ENCODE data around the gene PNKD.

The PNKD gene

GRCh38 chr2:218236829-218237228 is 33.5 kb upstream of the PNKD start:
- Histone ChIP-seq H3K4me3 (replicated peaks; ENCODE audit: insufficient read depth, low read length) (no peak overlapping the region), H3K27ac (replicated peaks) (no peak overlapping the region), H3K27me3 (ENCODE audit: insufficient read depth, poor library complexity, severe bottlenecking) (no peaks in the 10 kb centered on the region)
- TF ChIP-seq SPI1 (IDR thresholded peaks at IDR 0.05; ENCODE audit: borderline replicate concordance, low read depth) (no peak), REST (IDR thresholded peaks at IDR 0.05; ENCODE audit: insufficient replicate concordance, low read depth) (no peak), POLR2AphosphoS5 (IDR thresholded peaks at IDR 0.05; ENCODE audit: low read depth) (no peak), CTCF (IDR thresholded peaks at IDR 0.05; ENCODE audit: insufficient read depth, low read length) (no peak), GABPA (IDR thresholded peaks at IDR 0.05; ENCODE audit: low read depth) (no peak)
- no peak for DNase-seq (ENCODE audit: low read depth in 1 of 2, low spot score in 1 of 2)

GRCh38 chr2:218238887-218239286 is 31.4 kb upstream of the PNKD start:
- Histone ChIP-seq H3K4me3 (replicated peaks; ENCODE audit: insufficient read depth, low read length) (no peak overlapping the region), H3K27ac (replicated peaks) (no peak overlapping the region), H3K27me3 (ENCODE audit: insufficient read depth, poor library complexity, severe bottlenecking) (no peaks in the 10 kb centered on the region)
- TF ChIP-seq CTCF (IDR thresholded peaks at IDR 0.05; ENCODE audit: insufficient read depth, low read length): no peak
- no peak for TF ChIP-seq SPI1 (IDR thresholded peaks at IDR 0.05; ENCODE audit: borderline replicate concordance, low read depth)
- TF ChIP-seq POLR2AphosphoS5 (IDR thresholded peaks at IDR 0.05; ENCODE audit: low read depth): no peak
- TF ChIP-seq GABPA (IDR thresholded peaks at IDR 0.05; ENCODE audit: low read depth): no peak
- no peak for TF ChIP-seq REST (IDR thresholded peaks at IDR 0.05; ENCODE audit: insufficient replicate concordance, low read depth)
- no peak for DNase-seq (ENCODE audit: low read depth in 1 of 2, low spot score in 1 of 2)

- TF ChIP-seq POLR2AphosphoS5 (IDR thresholded peaks at IDR 0.05; ENCODE audit: low read depth) (no peak), CTCF (IDR thresholded peaks at IDR 0.05; ENCODE audit: insufficient read depth, low read length) (no peak), SPI1 (IDR thresholded peaks at IDR 0.05; ENCODE audit: borderline replicate concordance, low read depth) (no peak), GABPA (IDR thresholded peaks at IDR 0.05; ENCODE audit: low read depth) (no peak), REST (IDR thresholded peaks at IDR 0.05; ENCODE audit: insufficient replicate concordance, low read depth) (no peak)
- no peak for DNase-seq (ENCODE audit: low read depth in 1 of 2, low spot score in 1 of 2)
- Histone ChIP-seq H3K27ac (replicated peaks) (no peak overlapping the region), H3K4me3 (replicated peaks; ENCODE audit: insufficient read depth, low read length) (no peak overlapping the region), H3K27me3 (ENCODE audit: insufficient read depth, poor library complexity, severe bottlenecking) (no peaks in the 10 kb centered on the region)
Observed at GRCh38 chr2:218244204-218244603, 26.1 kb upstream of the PNKD start.
